Adrenal gland (tissue), 5 donors: ENCODE measurements around the gene HSPA9.
A peak's percentile ranks its signal among the peaks of the same experiment; 100 is the strongest.

Experiments used
- CTCF ChIP-seq, 6 experiments: fragments of 450-650 bp in 4 of 6; fragments of 200-600 bp in 2 of 6; sonication (generic) in 1 of 6; IDR thresholded peaks; 1 replicate in 5 of 6; 2 replicates in 1 of 6; pipeline versions ENCODE4 v1.5.1 to v1.8.0; 2016 to 2021; ENCODE audit warnings: antibody characterized with exemption in 6 of 6, mild to moderate bottlenecking in 2 of 6, moderate library complexity in 1 of 6
- POLR2A ChIP-seq, 2 donors: fragments of 450-650 bp; IDR thresholded peaks; one replicate each; pipeline ENCODE4 v1.6.1; 2017; ENCODE audit warnings: antibody characterized with exemption in 2 of 2, mild to moderate bottlenecking in 2 of 2, moderate library complexity in 1 of 2
- donor health status: DM: no; HTN: no; CAD: no.

- TF ChIP-seq CTCF (IDR thresholded peaks at IDR 0.05): no peak
- TF ChIP-seq POLR2A (IDR thresholded peaks at IDR 0.05): peak in 1 of 2 donors; percentile 13
These were observed 32.8 kb downstream of the HSPA9 start for GRCh38 chr5:138542180-138542955.
